OCI-LY7 (cell line): ENCODE data around the gene PRMT9. TPM values are rescaled to one million over a fixed set of nuclear protein-coding genes. Genes with fewer than 3 reads are reported as not detected.

Source experiments
- BruUV-seq: library from RNA; stranded (reverse); fragments of 400-500 nt; replicated peaks from 2 replicates; lab custom pipeline; 2021; lab: Mats Ljungman, UMichigan
- CTCF ChIA-PET: fragments of 300-600 bp; sonication (Branson Sonifier 250); formaldehyde crosslinking; loops from one replicate; lab custom pipeline; 2022; ENCODE audit warnings: antibody characterized with exemption; ENCODE audit not compliant: unreplicated experiment; lab: Charles Lee
- POLR2A ChIA-PET: fragments of 300-600 bp; sonication (Branson Sonifier 250); formaldehyde crosslinking; loops from one replicate; lab custom pipeline; 2022; ENCODE audit warnings: antibody characterized with exemption; lab: Charles Lee
- DNase-seq: peaks from one replicate; pipeline ENCODE4 v3.0.0-alpha.2; 2015; ENCODE audit warnings: low spot score
- H2AFZ ChIP-seq: fragments of 200-600 bp; sonication (generic), shearing (Covaris generic); 2 replicates; pipeline ENCODE4 v1.6.1; 2014; ENCODE audit warnings: mild to moderate bottlenecking, antibody characterized with exemption, low read length, moderate library complexity
- H3K27ac ChIP-seq: fragments of 200-600 bp; sonication (generic); 2 replicates; pipeline ENCODE4 v1.5.1; 2014; ENCODE audit warnings: mixed run types, low read depth, mild to moderate bottlenecking, moderate library complexity, low read length, inconsistent platforms; ENCODE audit not compliant: poor library complexity, severe bottlenecking
- H3K36me3 ChIP-seq: fragments of 200-600 bp; sonication (generic); 2 replicates; pipeline ENCODE4 v1.6.1; 2014; ENCODE audit warnings: mild to moderate bottlenecking, antibody characterized with exemption, low read length, moderate library complexity, mixed read lengths; ENCODE audit not compliant: insufficient read depth
- H3K4me1 ChIP-seq: fragments of 200-600 bp; sonication (generic); 2 replicates; pipeline ENCODE4 v1.5.1; 2014; ENCODE audit warnings: mild to moderate bottlenecking, low read length; ENCODE audit not compliant: insufficient read depth, poor library complexity, severe bottlenecking
- H3K4me2 ChIP-seq: fragments of 200-600 bp; sonication (generic); 2 replicates; pipeline ENCODE4 v1.6.1; 2014; ENCODE audit warnings: mild to moderate bottlenecking, low read length
- H3K4me3 ChIP-seq: fragments of 200-600 bp; sonication (generic); 2 replicates; pipeline ENCODE4 v1.5.1; 2014; ENCODE audit warnings: mild to moderate bottlenecking, low read depth, low read length; ENCODE audit not compliant: poor library complexity, severe bottlenecking
- H3K79me2 ChIP-seq: fragments of 200-600 bp; sonication (generic); 2 replicates; pipeline ENCODE4 v1.6.1; 2016; ENCODE audit warnings: low read depth, mild to moderate bottlenecking, low read length, moderate library complexity, mixed read lengths; ENCODE audit not compliant: insufficient read depth
- H3K9me2 ChIP-seq: fragments of 200-600 bp; sonication (generic); 2 replicates; pipeline ENCODE4 v1.6.1; 2016; ENCODE audit warnings: mild to moderate bottlenecking, low read length, mixed read lengths; ENCODE audit not compliant: insufficient read depth
- H3K9me3 ChIP-seq: fragments of 200-600 bp; sonication (generic); 2 replicates; pipeline ENCODE4 v1.6.1; 2014; ENCODE audit warnings: mild to moderate bottlenecking, mixed run types, low read length, mixed read lengths
- H4K20me1 ChIP-seq: fragments of 200-600 bp; sonication (generic); 2 replicates; pipeline ENCODE4 v1.6.1; 2014; ENCODE audit warnings: mild to moderate bottlenecking, antibody characterized with exemption, low read length, moderate library complexity, mixed read lengths; ENCODE audit not compliant: insufficient read depth
- CTCF ChIP-seq: fragments of 200-600 bp; sonication (generic); conservative IDR thresholded peaks from 2 replicates; pipeline ENCODE4 v1.5.1; 2014; ENCODE audit warnings: mild to moderate bottlenecking, antibody characterized with exemption, low read length, moderate library complexity, mixed read lengths
- EZH2phosphoT487 ChIP-seq: fragments of 200-600 bp; sonication (generic); IDR thresholded peaks from 2 replicates; pipeline ENCODE4 v1.6.1; 2018; ENCODE audit warnings: low read depth, borderline replicate concordance, mild to moderate bottlenecking, mixed run types, antibody characterized with exemption, low read length, moderate library complexity, mixed read lengths
- intact Hi-C: fragments of 100-400 bp; cut with micrococcal nuclease; formaldehyde crosslinking; loops from one replicate; pipeline ENCODE4 v1.10.0; 2022; ENCODE audit not compliant: unreplicated experiment
- total RNA-seq, 2 experiments: library from RNA; depleted of rRNA in 1 of 2; stranded (reverse); fragments of >200 nt in 1 of 2; shearing (Covaris generic) in 1 of 2; gene quantifications; 2 replicates each; pipeline ENCODE4 v1.2.3, GENCODE V29; 2014 to 2022

The PRMT9 gene
- total RNA-seq, 2 experiments from 2014 or later, result 13.1 to 13.9 TPM

DNA sequence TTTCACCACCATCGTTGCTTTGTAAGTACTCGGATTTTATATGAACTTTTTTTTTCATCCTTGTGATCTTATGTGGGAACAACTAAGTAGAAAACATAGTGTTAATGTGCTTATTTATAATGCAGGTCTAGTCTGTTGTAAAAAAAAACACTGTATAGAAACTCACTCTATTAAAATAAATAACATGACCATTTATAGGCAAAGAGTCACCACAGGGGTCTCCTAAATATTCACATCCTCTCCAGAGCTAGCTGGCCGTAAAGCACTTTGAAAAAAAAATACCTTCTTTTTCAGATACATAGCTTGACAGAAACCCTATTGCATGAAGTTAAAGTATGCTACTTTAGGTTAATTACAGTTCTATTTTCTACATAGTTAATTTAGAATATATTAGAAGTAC, 55.5 kb downstream of the PRMT9 start:
- DNase-seq, result no peak
- Histone ChIP-seq H3K4me1 (no peaks in the 10 kb centered on the region), H3K79me2 (no peaks in the 10 kb centered on the region), H3K9me2 (no peaks in the 10 kb centered on the region; the same call in 1 of the 2 replicates), H3K36me3 (peaks cover 94% of the 10 kb centered on the region), H3K4me2 (no peak overlapping the region), H3K9me3 (no peaks in the 10 kb centered on the region), H4K20me1 (no peaks in the 10 kb centered on the region), H2AFZ (no peak overlapping the region), H3K27ac (no peak overlapping the region), H3K4me3 (no peak overlapping the region)
- intact Hi-C loops, result no loop called here
- ChIA-PET CTCF (no interaction called here), POLR2A (interaction anchor here (1.1 to 3.4 kb wide), 2 partner anchors 11 to 31 kb away, joined by 3 to 17 read pairs; partner anchors contain the start of gene TMEM184C)
- no peak for TF ChIP-seq CTCF
- TF ChIP-seq EZH2phosphoT487, result no peak
- no TSS peak for BruUV-seq

DNA sequence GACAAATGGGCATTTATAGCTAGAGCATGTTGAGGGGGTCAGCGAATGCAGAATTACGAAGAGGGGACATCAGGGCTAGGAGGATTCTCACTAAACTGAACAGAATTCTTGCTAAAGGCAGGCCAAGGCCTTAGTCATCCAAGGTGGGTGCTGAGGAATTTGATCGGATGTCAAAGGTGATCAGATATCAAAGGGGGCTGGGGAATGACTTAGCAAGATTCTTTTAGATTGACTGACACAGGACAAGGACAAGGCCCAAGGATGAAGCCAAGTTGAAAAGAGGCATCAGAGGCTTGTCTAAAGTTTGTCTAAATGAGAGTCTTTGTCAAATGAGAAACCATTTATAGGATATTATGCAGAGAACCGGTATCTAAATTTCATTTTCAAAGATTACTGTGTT, 57.1 kb downstream of the PRMT9 start:
- TF ChIP-seq EZH2phosphoT487, result no peak
- TF ChIP-seq CTCF, result no peak
- no TSS peak for BruUV-seq
- ChIA-PET POLR2A (interaction anchor here (0.6 to 1.6 kb wide), 5 partner anchors 8 to 17 kb away, joined by 3 to 5 read pairs (median 4); partner anchors contain the start of gene TMEM184C), CTCF (no interaction called here)
- no peaks in the 10 kb centered on the region for H3K9me3 ChIP-seq
- peaks cover 87% of the 10 kb centered on the region for H3K36me3 ChIP-seq
- H3K9me2 ChIP-seq, result no peaks in the 10 kb centered on the region; the same call in 1 of the 2 replicates
- intact Hi-C loops, result no loop called here
- no peak overlapping the region for H3K27ac ChIP-seq
- no peak for DNase-seq
- H2AFZ ChIP-seq, result no peak overlapping the region
- H3K4me2 ChIP-seq, result no peak overlapping the region
- H3K79me2 ChIP-seq, result peaks cover 10% of the 10 kb centered on the region; the same call in 1 of the 2 replicates
- H3K4me3 ChIP-seq, result no peak overlapping the region
- no peaks in the 10 kb centered on the region for H3K4me1 ChIP-seq
- no peaks in the 10 kb centered on the region for H4K20me1 ChIP-seq

DNA sequence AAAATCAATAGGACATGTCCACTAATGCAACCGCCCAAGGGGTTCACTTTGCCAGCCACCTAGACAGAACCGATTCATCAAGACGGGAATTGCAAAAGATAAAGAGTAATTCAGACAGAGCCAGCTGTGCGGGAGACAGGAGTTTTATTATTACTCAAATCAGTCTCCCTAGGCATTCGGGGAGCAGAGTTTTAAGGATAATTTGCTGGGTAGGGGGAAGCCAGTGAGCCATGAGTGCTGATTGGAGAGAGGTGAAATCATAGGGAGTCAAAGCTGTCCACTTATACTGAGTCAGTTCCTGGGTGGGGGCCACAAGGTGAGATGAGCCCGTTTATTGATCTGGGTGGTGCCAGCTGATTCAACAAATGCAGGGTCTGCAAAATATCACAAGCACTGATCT, 58.2 kb downstream of the PRMT9 start:
- POLR2A ChIA-PET, result interaction anchor here (0.6 to 1.0 kb wide), 2 partner anchors 11 to 210 kb away, joined by 3 to 4 read pairs; no protein-coding TSS in a partner anchor
- no peak overlapping the region for H3K27ac ChIP-seq
- H4K20me1 ChIP-seq, result no peaks in the 10 kb centered on the region
- H3K9me2 ChIP-seq, result no peaks in the 10 kb centered on the region; the same call in 1 of the 2 replicates
- no peak for DNase-seq
- TF ChIP-seq EZH2phosphoT487, result no peak
- no peak for TF ChIP-seq CTCF
- CTCF ChIA-PET, result no interaction called here
- intact Hi-C loops, result no loop called here
- no peaks in the 10 kb centered on the region for H3K9me3 ChIP-seq
- peaks cover 21% of the 10 kb centered on the region; the same call in 1 of the 2 replicates for H3K79me2 ChIP-seq
- no peak overlapping the region for H3K4me2 ChIP-seq
- H3K36me3 ChIP-seq, result peaks cover 80% of the 10 kb centered on the region
- H3K4me1 ChIP-seq, result no peaks in the 10 kb centered on the region
- no TSS peak for BruUV-seq
- H2AFZ ChIP-seq, result no peak overlapping the region
- H3K4me3 ChIP-seq, result no peak overlapping the region
